NCI-H1436 (cell line): Measurements from ENCODE around the gene BOD1L2.

Experiments
- DNase-seq: peaks from one replicate; lab custom pipeline; 2025; lab: John Stamatoyannopoulos, UW

Gene BOD1L2

DNA sequence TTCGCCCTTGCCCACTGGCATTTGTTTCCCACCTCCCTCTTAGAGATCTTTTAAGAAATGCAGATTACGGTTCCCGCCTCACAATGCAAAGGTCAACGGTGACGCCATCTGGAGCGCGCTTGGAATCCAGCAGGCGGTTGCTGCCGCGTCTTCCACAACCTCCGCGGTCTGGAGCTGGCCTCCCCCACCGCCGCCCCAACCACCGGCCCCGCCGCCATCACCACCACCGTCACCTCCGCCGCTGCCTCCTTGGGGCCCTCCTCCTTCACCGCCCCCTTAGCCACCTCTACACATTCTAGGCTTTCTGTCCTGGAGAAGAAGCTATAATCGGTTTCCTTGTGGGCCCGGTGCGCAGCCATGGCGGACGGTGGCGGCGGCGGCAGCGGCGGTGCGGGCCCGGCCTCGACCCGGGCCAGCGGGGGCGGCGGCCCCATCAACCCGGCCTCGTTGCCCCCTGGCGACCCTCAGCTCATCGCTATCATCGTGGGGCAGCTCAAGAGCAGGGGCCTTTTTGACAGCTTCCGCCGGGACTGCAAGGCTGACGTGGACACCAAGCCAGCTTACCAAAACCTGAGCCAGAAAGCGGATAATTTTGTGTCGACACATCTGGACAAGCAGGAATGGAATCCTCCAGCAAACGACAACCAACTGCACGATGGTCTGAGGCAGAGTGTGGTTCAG, at the start of gene BOD1L2:
TSS of gene BOD1L2 (plus strand) at position 132 of the 681 bp plus-strand sequence. CDS start at position 358, 226 bp downstream.
- no peak for DNase-seq

DNA sequence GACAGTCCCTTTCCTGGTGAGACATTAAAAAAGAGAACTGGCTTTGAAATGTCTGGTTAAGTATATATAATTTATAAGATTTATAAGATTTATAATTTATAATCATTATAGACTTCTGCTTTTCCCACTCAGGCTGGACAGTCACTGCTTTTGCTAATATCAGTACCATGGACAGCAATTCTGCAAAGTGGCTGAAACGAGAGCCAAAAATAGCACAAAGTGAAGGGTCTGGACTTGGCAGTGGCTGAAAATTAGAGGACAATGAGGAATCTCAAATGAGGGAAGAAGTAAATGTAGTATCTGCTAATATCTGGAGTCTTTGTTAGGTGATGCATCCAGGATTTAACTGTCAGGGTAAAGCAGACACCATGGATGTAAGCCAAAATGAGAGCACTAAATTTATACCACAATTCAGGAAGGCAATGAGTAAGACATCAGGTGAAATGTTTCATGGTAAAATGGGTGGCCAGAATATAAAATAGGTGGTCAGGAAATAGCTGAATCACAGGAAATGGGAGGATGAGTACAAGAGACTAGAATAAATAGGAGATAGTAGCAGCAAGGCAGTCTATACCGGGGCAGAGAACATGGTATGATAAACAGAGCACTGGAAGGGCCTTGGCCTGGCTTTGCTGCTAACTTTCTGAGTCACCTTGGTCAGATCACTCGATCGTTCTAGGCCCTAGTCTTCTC, 39.6 kb upstream of the BOD1L2 start:
- no peak for DNase-seq

DNA sequence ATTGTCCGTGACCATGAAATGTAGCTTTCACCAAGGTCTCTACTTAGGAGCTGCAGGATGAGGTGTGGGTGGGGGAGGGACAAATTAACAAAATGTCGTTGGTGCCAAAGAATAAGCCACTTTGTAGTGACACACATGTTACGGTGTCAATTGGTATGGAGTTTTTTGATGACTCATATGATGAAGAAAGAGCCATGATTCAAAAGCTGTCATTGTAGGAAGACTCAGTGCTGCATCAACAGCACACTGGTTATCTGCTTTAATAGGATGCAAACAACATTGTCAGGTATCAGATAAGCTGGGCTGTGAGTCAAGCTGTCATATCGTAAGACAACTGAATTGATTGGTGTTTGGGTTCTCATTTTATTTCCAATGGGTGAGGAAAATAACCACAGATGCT, 36.6 kb upstream of the BOD1L2 start:
- DNase-seq = no peak

DNA sequence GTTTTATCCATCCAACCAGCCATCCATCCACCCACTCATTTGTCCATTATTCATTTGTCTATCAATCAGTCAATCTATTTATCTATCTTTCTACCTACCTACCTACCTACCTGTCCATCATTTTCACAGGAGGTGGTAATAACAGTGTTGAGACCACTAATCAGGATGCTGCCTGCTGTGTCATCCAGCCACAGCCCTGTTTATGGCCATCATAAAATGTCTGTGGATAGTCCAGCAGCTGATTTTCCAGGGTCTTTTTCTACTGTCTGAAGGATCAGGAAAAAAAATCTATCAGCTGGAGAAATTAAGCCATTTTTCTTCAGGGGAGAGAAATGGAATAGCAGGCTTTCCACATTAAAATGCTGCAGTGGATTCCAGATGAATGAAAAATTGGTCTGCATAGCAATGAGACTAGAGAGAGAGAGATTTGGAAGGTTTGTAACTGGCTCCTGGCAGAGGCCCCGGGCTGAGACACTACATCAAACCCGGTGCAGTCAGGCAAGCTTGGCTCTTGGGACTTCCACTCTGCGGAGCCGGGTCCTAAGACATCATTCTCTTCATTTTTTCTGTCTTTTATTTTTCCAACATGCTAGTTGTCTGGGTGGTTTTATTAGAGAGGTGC, 33.0 kb upstream of the BOD1L2 start:
- DNase-seq = no peak

DNA sequence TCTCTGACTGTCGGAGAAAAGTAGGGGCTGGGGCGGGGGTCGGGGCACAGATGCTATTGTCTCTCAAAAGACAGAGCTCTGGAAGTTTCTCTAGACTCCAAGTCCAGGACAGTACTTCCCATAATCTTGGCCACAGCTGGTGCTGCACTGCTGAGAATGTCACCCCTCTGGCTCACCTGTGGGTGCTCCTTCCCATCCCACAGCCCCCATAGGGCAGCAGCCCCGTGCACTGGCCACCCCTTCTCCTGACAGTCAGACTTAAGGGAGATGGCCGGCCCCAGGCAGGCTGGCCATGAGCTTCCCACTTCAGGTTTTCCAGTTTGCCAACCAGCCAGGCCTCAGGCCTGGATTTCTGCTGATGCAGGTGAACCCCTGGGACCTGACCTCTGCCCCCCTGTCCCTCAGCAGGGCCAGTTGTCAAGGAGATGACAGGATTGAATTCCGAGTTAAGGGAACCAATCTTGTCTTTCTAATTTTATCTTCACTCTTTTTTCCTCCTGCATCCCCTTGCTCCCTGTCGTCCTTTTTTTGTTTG, 30.2 kb upstream of the BOD1L2 start:
- no peak for DNase-seq

DNA sequence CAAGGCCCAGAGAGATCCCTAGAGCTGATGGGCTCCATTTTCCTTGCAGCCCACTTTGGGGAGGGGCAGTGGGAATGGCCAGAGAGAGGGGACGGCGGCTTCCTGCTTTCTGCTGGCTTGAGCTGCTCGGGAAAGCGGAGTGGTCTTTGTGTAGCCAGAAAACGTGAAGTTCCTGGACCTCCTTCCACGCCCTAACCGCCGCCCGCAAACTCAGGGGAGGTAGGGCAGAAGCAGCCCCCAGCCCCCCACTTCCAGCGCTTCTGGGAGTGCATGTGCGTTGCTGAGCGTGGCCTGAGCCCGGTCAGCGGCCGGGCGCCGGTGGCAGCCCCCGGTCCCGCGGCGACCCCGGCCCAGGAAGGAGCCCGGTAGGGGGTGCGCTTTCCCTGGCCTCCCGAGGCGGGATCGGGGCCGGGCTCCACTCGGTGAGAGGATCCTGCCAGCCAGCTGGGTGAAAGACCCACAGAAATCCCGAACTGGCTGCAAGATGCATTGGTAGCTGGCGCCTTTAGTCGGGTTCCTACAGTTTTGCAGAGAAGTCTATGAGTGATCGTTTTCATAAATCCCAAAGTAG, 25.3 kb upstream of the BOD1L2 start:
- no peak for DNase-seq

DNA sequence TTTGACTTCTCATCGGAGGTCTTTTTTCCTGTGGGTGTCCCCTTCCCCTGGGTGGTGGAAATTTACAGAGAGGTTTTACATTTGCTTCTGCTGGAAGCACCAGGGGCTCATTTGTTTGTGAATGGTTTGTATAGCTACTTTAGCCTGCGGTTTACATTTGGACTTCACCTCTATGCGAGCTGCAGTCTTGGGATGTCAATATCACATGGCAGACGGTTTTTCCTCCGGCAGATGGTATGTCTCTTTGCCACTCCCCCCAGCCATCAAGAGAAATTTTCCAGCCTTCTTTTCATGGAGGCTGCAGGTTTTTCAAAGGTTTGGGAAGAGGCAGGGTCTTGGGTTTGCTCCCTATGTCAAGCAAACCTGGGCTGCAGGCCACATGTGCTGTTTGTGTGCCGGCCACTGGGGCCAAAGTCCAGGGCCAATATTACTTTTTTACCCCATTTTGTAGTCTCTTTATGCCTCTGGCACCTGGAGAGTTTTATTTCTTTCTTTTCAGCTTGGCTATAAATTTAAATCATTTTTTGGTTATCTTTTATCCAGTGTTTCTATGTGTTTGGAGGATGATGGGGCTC, 23.9 kb upstream of the BOD1L2 start:
- DNase-seq = no peak

DNA sequence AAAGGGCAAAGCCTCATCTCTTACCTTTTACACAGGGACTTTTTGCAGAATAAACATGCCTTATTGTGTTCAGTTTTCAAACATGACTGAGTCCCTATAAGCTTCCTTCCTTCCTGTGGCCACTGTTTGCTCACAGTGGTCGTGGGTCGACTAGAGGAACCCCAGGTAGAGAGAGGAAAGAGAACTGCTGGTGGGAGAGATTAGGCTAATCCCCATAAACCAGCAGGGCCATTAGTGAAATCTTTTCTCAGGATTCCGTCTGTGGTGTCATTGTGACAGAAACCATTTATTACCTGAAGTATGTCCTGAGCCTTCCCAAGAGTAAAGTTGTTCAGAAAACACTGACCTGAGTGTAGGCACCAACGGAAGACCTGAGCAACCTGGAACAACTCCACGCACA, 21.3 kb upstream of the BOD1L2 start:
- DNase-seq = no peak

DNA sequence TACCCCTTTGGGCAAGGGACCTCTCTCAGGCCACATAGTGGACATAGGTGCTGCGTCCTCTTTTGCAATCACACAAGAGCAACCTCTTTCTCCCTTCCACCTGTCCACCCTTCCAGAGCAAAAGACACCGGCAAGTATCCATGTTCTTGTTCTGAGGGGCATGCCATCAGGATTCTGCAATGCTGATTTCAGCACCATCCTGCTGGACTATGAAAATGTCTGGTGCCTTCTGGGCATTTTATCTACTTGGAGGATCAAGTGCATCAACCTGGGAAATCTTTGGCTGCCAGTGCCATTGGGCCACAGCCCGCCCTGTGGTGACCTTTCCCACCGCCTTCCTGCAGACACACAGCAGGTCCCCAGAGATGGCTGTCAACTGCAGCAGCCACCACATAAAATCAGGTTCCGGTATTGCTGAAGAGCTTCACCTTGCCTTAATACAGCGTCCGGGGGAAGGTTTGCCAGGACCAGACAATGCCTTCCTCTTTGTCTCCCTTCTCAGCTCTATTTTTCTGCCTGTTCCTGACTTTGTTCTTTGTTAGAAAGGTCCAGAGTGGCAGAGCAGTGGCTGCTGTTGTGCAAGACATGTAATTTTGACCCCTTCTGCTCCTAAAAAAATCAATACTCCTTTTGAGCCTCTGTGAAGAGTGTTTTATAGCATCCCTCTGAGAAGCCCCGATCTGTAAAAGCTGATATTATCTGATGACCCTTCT, 18.5 kb upstream of the BOD1L2 start:
- DNase-seq = no peak

DNA sequence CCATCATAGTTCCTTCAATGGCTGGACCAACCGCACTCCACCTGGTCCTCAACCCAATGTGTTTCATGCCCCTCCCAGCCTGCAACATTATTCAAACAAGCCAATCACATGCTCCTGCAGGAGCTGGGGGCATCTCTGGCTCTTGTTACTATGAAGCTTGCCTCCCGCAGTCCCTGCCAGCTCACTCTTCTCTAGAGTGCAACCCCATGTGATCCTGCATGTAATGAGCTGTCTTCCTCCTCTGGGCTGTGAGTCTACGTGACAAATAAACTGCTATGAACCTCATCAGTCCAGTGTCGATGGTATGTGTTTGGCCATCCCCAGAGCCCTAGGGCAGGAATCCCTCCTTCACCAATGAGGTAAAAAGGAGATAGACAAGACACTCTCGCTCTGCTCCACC, 15.8 kb upstream of the BOD1L2 start:
- no peak for DNase-seq

DNA sequence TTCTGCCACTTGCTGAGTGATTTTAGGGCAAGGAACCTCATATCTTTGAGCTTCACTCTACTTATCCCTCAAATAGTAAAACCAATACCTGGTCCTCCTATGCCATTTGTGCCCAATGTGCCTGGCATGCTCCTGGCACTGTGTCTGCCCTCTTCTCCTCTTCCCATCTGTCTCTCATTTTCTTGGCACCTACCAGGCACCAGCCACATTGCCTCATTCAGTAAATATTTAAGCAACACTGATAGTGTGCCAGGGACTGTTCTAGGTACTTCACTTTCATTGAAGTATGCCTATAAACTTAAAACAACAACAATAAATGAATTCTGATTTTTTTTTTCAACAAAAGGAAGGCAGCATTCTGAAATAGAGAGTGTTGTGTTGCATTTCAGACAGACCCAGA, 15.1 kb upstream of the BOD1L2 start:
- no peak for DNase-seq

DNA sequence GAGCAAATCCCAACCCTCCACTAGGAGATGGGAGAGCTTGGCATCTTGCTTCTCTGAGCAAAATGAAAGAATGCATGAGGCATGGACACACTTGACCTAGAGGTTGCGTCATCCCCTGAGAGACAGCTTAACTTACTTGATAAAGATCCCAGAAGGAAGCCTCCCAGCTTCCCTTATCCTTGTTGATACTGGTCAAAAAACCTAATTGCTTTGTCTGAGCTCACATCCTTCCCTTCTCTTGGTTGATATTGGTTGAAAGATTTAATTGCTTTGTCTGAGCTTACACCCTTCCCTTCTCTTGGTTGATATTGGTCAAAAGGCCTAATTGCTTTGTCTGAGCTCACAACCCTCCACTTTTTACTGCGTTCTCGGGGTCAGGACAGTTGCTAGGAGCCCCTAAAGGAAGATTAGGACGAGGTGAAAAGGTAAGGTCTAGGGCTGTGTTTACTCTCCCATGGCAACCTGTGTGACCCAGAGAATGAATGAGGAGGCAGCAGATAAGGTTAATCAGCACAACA, 12.2 kb upstream of the BOD1L2 start:
- no peak for DNase-seq

DNA sequence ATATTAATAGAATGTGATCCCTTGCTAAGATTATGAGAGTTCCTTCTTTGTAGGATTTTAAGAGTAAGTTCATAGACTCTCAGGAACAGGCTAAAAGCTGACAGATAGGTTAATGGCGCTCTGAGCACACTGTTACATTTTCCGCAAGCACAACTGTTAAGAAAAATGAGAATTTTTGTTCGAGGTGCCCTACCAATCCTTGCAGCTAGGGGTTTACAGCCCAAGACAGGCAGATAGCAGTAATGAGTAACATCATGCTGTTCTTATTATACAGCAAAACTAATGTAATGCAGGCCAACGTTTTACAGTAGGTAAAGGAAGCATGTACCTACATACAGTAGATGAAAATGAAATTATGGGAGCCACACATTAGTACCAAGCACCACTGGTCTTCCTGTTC, 11.2 kb upstream of the BOD1L2 start:
- DNase-seq = no peak

DNA sequence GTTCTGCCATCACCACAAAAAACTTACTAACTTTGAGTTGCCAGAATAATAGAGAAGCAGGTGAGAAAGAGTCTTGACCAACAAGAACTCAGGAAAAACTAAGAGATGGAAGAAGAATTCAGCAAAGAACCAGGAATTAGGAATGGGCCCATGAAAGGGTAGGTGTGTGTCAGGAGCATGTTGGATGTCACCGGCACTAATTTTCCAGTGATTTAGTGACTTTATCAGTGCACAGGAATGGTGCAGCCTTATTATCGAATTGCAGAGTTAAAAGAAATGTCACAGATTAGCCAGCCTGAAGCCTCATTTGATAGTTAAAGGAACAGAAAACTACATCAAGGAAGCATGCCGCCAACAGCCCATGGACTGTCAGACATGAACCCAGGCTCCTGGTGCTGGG, 9.0 kb upstream of the BOD1L2 start:
- DNase-seq = no peak

DNA sequence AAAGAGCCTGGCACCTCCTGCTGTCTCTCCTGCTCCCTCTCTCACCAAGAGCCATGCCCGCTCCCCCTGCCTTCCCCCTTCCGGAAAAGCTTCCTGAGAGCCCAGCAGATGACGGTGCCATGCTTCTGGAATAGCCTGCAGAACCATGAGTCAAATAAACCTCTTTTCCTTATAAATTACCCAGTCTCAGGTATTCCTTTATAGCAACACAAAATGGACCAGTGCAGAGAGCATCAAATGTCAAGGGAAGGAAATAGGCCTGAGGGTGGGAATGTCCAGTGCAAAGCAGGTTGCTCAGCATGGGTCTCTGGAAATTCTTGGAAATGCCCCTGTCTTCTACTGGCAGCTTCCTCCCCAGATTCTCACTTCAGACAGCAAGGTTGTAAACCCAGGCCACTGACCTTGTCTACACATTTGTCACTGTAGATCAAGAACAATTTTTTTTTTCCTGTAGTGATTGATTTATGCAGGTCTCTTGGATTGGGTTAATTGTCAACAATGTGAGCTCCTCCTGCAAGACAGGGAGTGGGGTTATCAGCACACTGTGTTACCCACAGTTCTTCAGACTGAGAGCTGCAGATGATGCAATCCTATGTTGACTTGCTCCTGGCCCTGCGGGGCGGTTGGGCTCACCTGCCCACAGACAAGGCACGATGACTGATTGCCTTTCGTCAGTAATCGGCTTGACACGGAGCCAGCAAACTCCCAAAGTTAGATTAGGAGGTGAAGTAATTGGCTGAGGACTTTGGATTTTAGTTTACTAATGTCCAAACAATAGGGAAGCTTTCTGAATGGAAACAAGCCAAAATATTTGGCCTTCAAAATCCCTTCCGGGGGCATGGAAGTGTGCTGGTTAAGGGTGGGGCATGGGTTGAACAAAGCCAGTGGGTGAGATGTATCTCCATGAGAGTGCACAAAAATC, 5.4 kb upstream of the BOD1L2 start:
- DNase-seq = no peak

DNA sequence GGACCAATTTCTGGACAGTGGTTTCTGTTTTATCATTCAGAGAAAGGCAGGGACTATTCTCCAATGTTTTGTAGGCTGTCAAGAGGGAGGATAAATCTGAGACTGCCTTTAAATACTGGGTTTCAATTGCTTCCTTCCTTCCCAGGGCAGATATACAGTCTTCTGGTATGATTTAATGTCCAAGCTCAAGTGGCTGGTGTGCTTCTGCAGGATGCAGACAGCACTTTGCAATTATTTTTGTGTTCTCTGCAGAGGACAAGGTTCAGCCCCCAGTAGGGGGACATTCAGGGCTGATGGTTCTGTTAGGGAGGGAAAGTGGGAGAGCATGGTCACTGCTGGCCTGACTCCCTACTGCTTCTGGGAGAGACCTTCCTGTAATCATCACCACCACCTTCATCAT, 4.6 kb upstream of the BOD1L2 start:
- DNase-seq = no peak

DNA sequence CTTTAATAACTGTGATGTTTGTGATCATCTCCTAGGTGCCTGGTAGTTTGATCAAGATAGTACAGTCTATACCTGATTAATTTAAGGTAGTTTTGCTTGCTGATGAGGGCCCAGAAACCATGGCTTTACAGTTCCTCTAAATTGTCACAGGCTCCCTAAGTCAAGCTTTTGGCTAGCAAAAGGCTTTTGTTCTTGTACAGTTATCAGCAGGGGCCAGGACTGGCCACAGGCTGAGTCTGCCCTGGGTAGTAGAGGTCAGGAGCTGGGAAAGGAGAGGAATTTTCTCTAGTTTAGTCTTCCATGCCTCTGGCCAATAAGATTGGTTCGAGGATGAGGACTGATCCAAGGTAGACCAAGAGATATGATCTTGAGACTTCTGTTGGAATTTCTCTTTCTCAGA, 3.6 kb upstream of the BOD1L2 start:
- DNase-seq = no peak

DNA sequence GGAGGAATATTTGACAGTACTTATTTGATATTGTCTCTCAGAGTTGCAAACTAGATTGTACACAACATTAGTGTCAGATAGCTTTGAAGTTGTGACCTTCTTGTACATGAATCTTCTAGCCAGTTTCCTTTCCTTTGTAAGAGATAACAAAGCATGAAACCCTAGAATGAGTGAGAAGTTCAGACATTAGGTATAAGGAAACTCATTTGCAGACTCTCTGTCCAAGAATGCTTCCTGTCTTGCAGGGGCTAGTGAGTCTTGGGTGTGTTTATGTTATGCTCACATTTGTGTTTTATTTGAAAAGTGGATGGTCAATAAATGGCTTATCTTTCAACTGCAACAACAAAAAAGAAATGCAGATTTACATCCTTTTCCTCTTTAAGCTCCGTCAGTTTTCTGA, 1.4 kb downstream of the BOD1L2 start:
- DNase-seq = no peak

DNA sequence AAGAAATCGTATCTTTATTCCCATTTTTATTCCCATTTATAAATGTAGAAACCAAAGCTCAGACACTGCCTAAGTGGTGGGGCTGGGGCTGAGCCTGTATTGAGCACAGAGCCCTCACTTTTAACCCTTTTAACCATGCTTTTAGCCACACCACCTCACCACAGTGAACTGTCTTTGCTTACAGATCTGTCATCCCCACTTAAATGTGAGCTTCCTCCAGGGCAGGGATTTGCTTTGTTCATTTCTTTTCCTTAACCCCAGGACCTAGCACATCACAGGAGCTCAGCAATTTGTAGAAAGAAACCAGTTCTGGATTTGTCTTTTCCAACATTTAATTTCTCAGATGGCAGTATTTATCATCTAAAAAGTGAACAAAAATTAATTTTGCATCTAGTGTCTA, 2.2 kb downstream of the BOD1L2 start:
- no peak for DNase-seq

DNA sequence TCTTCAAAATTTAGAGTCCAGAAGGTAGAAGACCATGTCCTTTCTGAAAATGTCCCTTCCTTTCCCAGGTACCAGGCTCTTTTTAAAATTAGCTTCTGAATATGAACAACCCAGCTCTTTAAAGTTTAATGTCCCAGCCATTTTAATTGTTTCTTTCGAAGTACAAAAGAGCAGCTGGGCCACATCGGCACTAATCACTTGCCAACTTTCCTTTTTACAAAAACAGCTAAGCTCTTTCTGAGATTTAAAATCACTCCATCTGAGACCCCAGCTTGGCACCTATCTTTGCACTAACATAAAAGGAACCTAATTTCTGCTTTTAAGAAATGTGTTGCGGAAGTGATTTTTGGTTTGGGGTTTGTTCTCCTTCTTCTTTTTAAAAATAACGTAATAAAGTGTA, 2.6 kb downstream of the BOD1L2 start:
- DNase-seq = no peak

DNA sequence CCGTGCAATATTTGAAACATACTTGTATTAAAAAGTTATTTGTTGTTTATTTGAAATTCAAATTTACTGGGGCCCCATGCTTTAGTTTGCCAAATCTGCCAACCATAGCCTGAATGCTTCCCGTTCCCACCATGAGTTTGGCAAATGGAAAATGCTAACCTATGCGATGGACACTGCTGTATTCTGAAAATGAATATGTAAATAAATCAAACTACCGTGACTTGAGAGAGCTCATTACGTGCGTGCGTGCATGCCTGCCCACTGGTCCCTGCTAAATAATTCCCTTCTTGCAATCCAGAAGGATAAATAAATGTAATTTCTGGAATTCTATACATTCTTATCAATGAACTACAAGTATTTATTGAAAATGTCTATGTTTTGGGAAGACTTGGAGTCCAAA, 3.2 kb downstream of the BOD1L2 start:
- no peak for DNase-seq
